Dedifferentiated amniotic fluid mesenchymal stem cell (primary cell): Measurements from ENCODE around the gene PTPN6.
A peak's percentile ranks its signal among the peaks of the same experiment; 100 is the strongest.

Experiments used
- DNase-seq: peaks from one replicate; pipeline ENCODE4 v3.0.0-alpha.2; 2016; ENCODE audit errors: extremely low spot score

Gene PTPN6

DNA sequence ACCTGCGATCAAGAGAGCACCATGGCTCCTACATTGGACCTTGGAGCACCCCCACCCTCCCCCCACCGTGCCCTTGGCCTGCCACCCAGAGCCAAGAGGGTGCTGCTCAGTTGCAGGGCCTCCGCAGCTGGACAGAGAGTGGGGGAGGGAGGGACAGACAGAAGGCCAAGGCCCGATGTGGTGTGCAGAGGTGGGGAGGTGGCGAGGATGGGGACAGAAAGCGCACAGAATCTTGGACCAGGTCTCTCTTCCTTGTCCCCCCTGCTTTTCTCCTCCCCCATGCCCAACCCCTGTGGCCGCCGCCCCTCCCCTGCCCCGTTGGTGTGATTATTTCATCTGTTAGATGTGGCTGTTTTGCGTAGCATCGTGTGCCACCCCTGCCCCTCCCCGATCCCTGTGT is 9.4 kb upstream of the PTPN6 start:
- DNase-seq = no peak

GRCh38 chr12:6942331-6942665 is 8.9 kb upstream of the PTPN6 start:
- no peak for DNase-seq

GRCh38 chr12:6943389-6943721 is 7.8 kb upstream of the PTPN6 start:
- peak; percentile 91 for DNase-seq

- peak; percentile 49 for DNase-seq
Measured at GRCh38 chr12:6943722-6944380, 7.3 kb upstream of the PTPN6 start, which contains the start of the genes C12orf57 and RNU7-1. C12orf57 (plus strand) TSS chr12:6944022; CDS start chr12:6944122, 100 bp downstream. RNU7-1 (plus strand) TSS chr12:6943816.

GRCh38 chr12:6944381-6945186 is 6.6 kb upstream of the PTPN6 start:
- DNase-seq = peak; percentile 93

- DNase-seq = no peak
Measured at GRCh38 chr12:6945613-6946012, 5.5 kb upstream of the PTPN6 start.

GRCh38 chr12:6946033-6946919 is 4.9 kb upstream of the PTPN6 start:
- no peak for DNase-seq

GRCh38 chr12:6946920-6947374 is 4.2 kb upstream of the PTPN6 start:
- no peak for DNase-seq

- DNase-seq = no peak
Measured at GRCh38 chr12:6947615-6948014, 3.5 kb upstream of the PTPN6 start.

GRCh38 chr12:6948873-6949594 is 2.1 kb upstream of the PTPN6 start:
- DNase-seq = no peak

GRCh38 chr12:6950401-6950801 is 755 bp upstream of the PTPN6 start:
- no peak for DNase-seq

DNA sequence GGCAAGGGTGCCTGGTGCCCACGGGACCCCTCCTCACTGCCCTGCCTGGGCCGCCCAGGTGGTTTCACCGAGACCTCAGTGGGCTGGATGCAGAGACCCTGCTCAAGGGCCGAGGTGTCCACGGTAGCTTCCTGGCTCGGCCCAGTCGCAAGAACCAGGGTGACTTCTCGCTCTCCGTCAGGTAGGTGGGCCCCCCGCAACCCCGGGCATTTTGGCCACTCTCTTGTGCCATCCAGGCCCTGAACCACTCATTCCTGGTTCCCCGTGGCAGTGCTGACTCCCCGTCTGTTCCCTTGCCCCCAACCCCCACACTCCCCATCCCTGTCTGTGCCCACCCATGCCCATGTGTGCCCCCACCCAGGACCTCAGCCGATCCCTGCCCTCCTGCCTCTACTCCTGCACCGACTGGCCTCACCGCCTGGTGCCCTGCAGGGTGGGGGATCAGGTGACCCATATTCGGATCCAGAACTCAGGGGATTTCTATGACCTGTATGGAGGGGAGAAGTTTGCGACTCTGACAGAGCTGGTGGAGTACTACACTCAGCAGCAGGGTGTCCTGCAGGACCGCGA is 480 bp downstream of the PTPN6 start:
- no peak for DNase-seq

GRCh38 chr12:6952121-6952862 is 1.1 kb downstream of the PTPN6 start:
- no peak for DNase-seq

DNA sequence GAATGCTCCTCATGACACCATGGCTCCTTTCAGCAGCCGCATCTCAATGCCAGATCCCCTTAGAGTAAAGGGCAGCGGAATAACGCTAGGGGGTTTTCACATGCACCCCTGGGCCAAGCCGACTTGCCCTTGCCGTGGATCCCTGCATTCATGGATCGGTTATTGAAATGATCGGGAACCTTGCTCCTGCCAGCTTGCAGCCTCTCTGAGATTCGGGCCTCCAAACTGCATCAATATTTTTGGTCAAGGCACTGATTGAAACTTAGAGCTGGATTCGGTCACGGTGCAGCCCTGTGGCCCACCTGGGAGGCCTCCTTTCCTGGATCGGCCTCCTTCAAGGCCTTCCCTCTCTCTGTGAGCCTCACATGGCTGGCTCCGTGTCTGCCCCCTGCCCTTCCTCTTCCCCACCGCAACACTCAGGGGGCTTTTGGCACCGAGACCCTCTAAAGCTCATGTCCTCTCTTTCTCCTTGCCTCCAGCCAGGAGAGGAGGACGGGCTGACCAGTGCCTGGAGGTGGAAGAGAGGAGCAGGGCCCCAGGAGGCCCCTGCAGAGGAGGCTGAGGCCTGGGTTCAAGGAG is 1.8 kb downstream of the PTPN6 start:
- no peak for DNase-seq

- DNase-seq = no peak
Measured at GRCh38 chr12:6953442-6954315, 2.5 kb downstream of the PTPN6 start.

DNA sequence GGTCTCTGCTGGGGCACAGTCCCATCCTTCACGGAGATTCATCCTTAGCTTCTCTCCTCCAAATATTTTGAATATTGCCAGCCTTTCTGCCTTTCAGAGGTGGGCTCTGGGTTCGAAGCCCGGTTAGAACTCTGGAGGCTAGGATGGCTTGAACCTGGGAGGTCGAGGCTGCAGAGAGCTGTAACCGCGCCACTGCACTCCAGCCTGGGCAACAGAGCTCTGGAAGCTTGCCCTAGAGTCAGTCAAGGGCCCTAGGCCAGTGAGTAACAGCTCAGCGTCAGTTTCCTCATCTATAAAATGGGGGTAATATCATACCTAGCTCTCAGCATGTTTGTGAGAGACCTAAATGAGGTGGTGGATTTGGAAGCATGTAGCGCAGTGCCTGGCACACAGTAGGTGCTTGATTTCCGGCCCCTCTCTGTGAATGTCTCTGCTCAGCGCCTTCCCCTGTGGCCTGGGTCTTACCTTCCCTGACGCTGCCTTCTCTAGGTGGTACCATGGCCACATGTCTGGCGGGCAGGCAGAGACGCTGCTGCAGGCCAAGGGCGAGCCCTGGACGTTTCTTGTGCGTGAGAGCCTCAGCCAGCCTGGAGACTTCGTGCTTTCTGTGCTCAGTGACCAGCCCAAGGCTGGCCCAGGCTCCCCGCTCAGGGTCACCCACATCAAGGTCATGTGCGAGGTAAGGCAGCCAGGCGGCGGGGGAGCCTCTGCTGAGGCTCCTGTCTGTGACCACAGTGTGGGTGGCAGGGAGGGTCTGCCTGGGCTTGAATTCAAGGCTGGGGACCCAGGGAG is 3.4 kb downstream of the PTPN6 start:
- no peak for DNase-seq

GRCh38 chr12:6955108-6956020 is 4.2 kb downstream of the PTPN6 start:
- DNase-seq = no peak
